ENCODE results near the gene INTS11.

The INTS11 gene

DNA sequence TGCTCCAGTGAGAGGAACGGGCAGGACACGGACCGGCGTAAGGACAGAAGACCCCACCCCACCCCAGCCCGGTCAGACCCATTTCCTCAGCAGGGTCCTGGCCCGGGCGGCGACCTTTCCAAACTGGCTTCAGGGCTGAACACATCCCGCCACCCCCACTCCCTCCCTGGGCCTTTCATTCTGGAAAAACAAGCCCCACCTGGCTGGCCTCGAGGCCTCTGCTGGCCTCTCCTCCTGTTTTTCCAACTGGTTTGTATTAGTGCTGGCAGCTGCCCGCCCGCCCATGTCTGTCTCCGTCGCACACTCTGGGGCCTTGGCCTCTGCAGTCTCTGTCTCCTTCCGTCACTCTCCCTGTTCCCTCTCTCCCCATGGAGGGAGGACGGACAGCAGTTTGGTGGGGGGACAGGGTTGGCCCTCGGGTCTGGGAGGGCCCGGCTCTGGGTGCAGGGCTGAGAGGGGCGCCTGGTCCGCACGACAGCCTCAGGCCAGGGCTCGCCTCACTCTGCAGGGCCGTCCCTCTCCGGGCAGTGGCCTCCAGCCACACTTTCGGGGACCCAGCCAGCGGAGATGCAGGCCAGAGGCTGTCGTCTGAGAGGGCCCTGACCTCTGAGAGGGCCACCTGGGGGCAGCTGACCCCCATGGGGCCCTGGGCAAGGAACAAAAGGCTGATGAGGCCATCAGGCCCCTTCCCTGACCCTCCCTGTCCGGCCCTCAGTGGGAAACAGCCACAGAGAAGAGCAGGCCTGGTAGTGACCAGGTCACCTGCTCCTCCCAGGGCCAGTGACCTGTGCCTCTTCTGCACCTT lies 35.4 kb upstream of the INTS11 start:
- H2BK15ac ChIP-seq (ENCODE audit: low read depth, poor library complexity, severe bottlenecking): peak overlapping the region; percentile 100
- no peaks in the 10 kb centered on the region for H3K79me1 ChIP-seq (replicated peaks; ENCODE audit: low read length, poor library complexity, severe bottlenecking)
- peak overlapping the region; percentile 47 to 76 for H3K14ac ChIP-seq (ENCODE audit: low read length in 2 of 2)
- peak overlapping the region; percentile 93 to 100 for H3K4ac ChIP-seq (ENCODE audit: low read depth in 1 of 2, low read length in 2 of 2)
- H2BK12ac ChIP-seq (ENCODE audit: low read length in 2 of 2): peak overlapping the region; percentile 92 to 100
- peak overlapping the region in 1 of 2 experiments; percentile 93 for H3K4me3 ChIP-seq (ENCODE audit: insufficient read depth in 1 of 2, low read depth in 1 of 2, low read length in 2 of 2)
- H3K27me3 ChIP-seq (ENCODE audit: control insufficient read depth in 1 of 2, insufficient read depth in 1 of 2, low read length in 2 of 2): no peaks in the 10 kb centered on the region
- H3K36me3 ChIP-seq (ENCODE audit: control insufficient read depth in 1 of 2, insufficient read depth in 2 of 2, low read depth in 1 of 2, low read length in 2 of 2): peaks cover 0 to 12% of the 10 kb centered on the region in 2 experiments
- DNase-seq: peak; percentile 67
- H2AFZ ChIP-seq (ENCODE audit: low read depth, low read length): no peak overlapping the region
- H3K9ac ChIP-seq (ENCODE audit: low read length): peak overlapping the region; percentile 97
- peak overlapping the region; percentile 92 for H2BK5ac ChIP-seq (ENCODE audit: low read depth, low read length, poor library complexity, severe bottlenecking)
- no peaks in the 10 kb centered on the region for H3K9me3 ChIP-seq (ENCODE audit: control insufficient read depth, low read length)
- H2BK120ac ChIP-seq (ENCODE audit: low read depth, low read length): peak overlapping the region; percentile 100
- H4K91ac ChIP-seq (ENCODE audit: low read length): peak overlapping the region; percentile 100
- H3K18ac ChIP-seq (ENCODE audit: low read depth in 1 of 2, low read length in 2 of 2): peak overlapping the region; percentile 95 to 99
- peaks cover 57% of the 10 kb centered on the region for H3K4me1 ChIP-seq (ENCODE audit: control insufficient read depth, insufficient read depth, low read depth, low read length)
- H3K23ac ChIP-seq (ENCODE audit: low read length in 2 of 2): peak overlapping the region in 1 of 2 experiments; percentile 67
- H2AK5ac ChIP-seq (ENCODE audit: low read length, severe bottlenecking): peak overlapping the region; percentile 99
- 52% methylated on average over 25 of the region's 28 CpGs for WGBS
- peak overlapping the region; percentile 99 for H4K8ac ChIP-seq (ENCODE audit: low read length)
- peak overlapping the region; percentile 98 for H3K27ac ChIP-seq (ENCODE audit: low read length, poor library complexity, severe bottlenecking)
- peak overlapping the region; percentile 41 for H3K4me2 ChIP-seq (ENCODE audit: low read length, poor library complexity, severe bottlenecking)

DNA sequence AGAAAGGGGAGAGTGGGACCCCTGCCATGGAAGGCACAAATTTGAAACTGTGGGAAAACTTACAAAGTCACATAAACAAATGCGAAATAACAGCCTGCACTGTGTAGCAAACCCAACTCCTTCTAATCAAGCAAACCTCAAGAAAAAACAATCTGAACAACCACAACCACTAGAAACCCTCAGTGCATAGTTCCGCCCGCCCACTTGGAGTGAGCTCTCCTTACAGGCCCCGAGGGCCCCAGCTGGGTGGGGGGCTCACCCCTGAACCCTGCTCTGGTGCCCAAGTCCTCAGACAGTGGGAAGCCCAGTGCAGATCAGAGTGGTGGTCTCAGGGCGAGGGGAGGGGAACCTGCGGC lies 34.8 kb upstream of the INTS11 start:
- WGBS: 36% methylated on average over 6 of the region's 6 CpGs
- Histone ChIP-seq H3K23ac (ENCODE audit: low read length in 2 of 2) (peak overlapping the region in 1 of 2 experiments; percentile 67), H3K4me3 (ENCODE audit: insufficient read depth in 1 of 2, low read depth in 1 of 2, low read length in 2 of 2) (peak overlapping the region in 1 of 2 experiments; percentile 93), H3K9me3 (ENCODE audit: control insufficient read depth, low read length) (no peaks in the 10 kb centered on the region), H2BK12ac (ENCODE audit: low read length in 2 of 2) (peak overlapping the region; percentile 92 to 100), H3K14ac (ENCODE audit: low read length in 2 of 2) (peak overlapping the region in 1 of 2 experiments; percentile 82), H2BK5ac (ENCODE audit: low read depth, low read length, poor library complexity, severe bottlenecking) (peak overlapping the region; percentile 92), H2AFZ (ENCODE audit: low read depth, low read length) (no peak overlapping the region), H3K4me1 (ENCODE audit: control insufficient read depth, insufficient read depth, low read depth, low read length) (peaks cover 63% of the 10 kb centered on the region), H2BK15ac (ENCODE audit: low read depth, poor library complexity, severe bottlenecking) (peak overlapping the region; percentile 100), H2BK120ac (ENCODE audit: low read depth, low read length) (peak overlapping the region; percentile 100), H4K91ac (ENCODE audit: low read length) (peak overlapping the region; percentile 100), H4K8ac (ENCODE audit: low read length) (peak overlapping the region; percentile 99), H3K4me2 (ENCODE audit: low read length, poor library complexity, severe bottlenecking) (peak overlapping the region; percentile 48), H2AK5ac (ENCODE audit: low read length, severe bottlenecking) (peak overlapping the region; percentile 55), H3K79me1 (replicated peaks; ENCODE audit: low read length, poor library complexity, severe bottlenecking) (no peaks in the 10 kb centered on the region), H3K36me3 (ENCODE audit: control insufficient read depth in 1 of 2, insufficient read depth in 2 of 2, low read depth in 1 of 2, low read length in 2 of 2) (peaks cover 5 to 18% of the 10 kb centered on the region in 2 experiments), H3K27me3 (ENCODE audit: control insufficient read depth in 1 of 2, insufficient read depth in 1 of 2, low read length in 2 of 2) (no peaks in the 10 kb centered on the region), H3K18ac (ENCODE audit: low read depth in 1 of 2, low read length in 2 of 2) (peak overlapping the region; percentile 99), H3K9ac (ENCODE audit: low read length) (peak overlapping the region; percentile 97), H3K4ac (ENCODE audit: low read depth in 1 of 2, low read length in 2 of 2) (peak overlapping the region; percentile 93 to 100), H3K27ac (ENCODE audit: low read length, poor library complexity, severe bottlenecking) (peak overlapping the region; percentile 98)
- peak; percentile 84 for DNase-seq

DNA sequence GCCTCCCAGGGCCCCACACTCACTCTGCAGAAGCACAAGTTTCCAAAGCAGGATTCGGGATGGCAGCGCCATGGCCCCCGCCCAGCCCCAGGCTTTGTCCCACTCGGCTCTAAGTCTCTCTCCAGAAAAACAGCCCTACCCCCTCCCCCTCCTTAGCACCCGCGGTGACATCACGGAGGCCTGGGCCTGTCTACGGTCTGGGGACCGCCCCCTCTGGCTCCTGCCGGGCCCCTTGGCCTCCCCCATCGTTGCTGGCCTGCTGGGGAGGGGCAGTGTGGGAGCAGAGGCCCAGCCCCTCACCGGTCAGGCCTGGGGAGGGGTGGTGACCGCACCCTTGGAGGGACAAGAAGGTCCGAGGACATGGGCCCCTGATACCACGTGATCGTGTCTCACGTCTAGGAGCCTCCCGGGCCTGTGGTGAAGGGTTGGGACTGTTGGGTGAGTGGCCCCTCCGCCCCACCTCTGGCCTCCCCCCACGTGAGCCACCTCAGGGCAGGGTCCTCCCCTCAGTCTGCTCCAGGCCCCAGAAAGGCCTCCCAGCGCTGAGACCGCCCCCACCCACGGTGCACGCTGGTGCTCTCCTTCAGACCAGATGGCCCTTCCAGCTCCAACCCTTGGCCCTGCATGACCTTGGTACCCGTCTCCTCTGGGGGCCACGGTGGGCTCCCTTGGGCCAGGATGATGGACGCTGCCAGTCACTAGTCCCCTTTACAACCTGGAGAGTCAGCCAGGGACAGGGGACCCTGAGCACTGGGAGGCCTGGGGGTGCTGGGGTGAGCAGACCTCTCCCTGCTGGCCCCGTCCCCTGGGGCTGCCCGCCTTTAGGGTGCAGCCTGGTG lies 34.2 kb upstream of the INTS11 start, which contains the start of gene MXRA8:
Gene MXRA8, minus strand, starts transcription at position 123 of the 839 bp plus-strand sequence. Its CDS starts 51 bp downstream, at position 72.
- peak within 1 kb of the TSS; percentile 80 to 82 for H3K14ac ChIP-seq (ENCODE audit: low read length in 2 of 2)
- H3K4me2 ChIP-seq (ENCODE audit: low read length, poor library complexity, severe bottlenecking): peak within 1 kb of the TSS; percentile 72
- H2AK5ac ChIP-seq (ENCODE audit: low read length, severe bottlenecking): peak within 1 kb of the TSS; percentile 98
- H2BK120ac ChIP-seq (ENCODE audit: low read depth, low read length): peak within 1 kb of the TSS; percentile 100
- 31% methylated on average over 25 of the region's 29 CpGs for WGBS
- H3K23ac ChIP-seq (ENCODE audit: low read length in 2 of 2): peak within 1 kb of the TSS in 1 of 2 experiments; percentile 60
- no peak within 1 kb of the TSS for H2AFZ ChIP-seq (ENCODE audit: low read depth, low read length)
- H3K9me3 ChIP-seq (ENCODE audit: control insufficient read depth, low read length): no peaks in the 10 kb centered on the region
- peak within 1 kb of the TSS; percentile 99 for H4K8ac ChIP-seq (ENCODE audit: low read length)
- H2BK5ac ChIP-seq (ENCODE audit: low read depth, low read length, poor library complexity, severe bottlenecking): peak within 1 kb of the TSS; percentile 92
- H2BK12ac ChIP-seq (ENCODE audit: low read length in 2 of 2): peak within 1 kb of the TSS; percentile 92 to 100
- H3K18ac ChIP-seq (ENCODE audit: low read depth in 1 of 2, low read length in 2 of 2): peak within 1 kb of the TSS; percentile 99
- peak within 1 kb of the TSS; percentile 97 for H3K9ac ChIP-seq (ENCODE audit: low read length)
- peak; percentile 89 for DNase-seq
- peaks cover 69% of the 10 kb centered on the region for H3K4me1 ChIP-seq (ENCODE audit: control insufficient read depth, insufficient read depth, low read depth, low read length)
- peak within 1 kb of the TSS; percentile 64 to 93 for H3K4me3 ChIP-seq (ENCODE audit: insufficient read depth in 1 of 2, low read depth in 1 of 2, low read length in 2 of 2)
- peak within 1 kb of the TSS; percentile 100 for H4K91ac ChIP-seq (ENCODE audit: low read length)
- H3K4ac ChIP-seq (ENCODE audit: low read depth in 1 of 2, low read length in 2 of 2): peak within 1 kb of the TSS; percentile 93 to 100
- H2BK15ac ChIP-seq (ENCODE audit: low read depth, poor library complexity, severe bottlenecking): peak within 1 kb of the TSS; percentile 100
- H3K36me3 ChIP-seq (ENCODE audit: control insufficient read depth in 1 of 2, insufficient read depth in 2 of 2, low read depth in 1 of 2, low read length in 2 of 2): peaks cover 11 to 24% of the 10 kb centered on the region in 2 experiments
- peaks cover 2% of the 10 kb centered on the region for H3K79me1 ChIP-seq (replicated peaks; ENCODE audit: low read length, poor library complexity, severe bottlenecking)
- H3K27ac ChIP-seq (ENCODE audit: low read length, poor library complexity, severe bottlenecking): peak within 1 kb of the TSS; percentile 98
- H3K27me3 ChIP-seq (ENCODE audit: control insufficient read depth in 1 of 2, insufficient read depth in 1 of 2, low read length in 2 of 2): no peaks in the 10 kb centered on the region
